ENCODE results near the gene LPP. TPM values are rescaled to one million over a fixed set of nuclear protein-coding genes. Genes with fewer than 3 reads are reported as not detected.

LPP gene
- total and polyA plus RNA-seq, 5 donors from 2014 or later: 14.5 to 102 (median 21.7) TPM

- no peaks in the 10 kb centered on the region for H3K9me3 Mint-ChIP-seq
- Histone ChIP-seq H3K36me3 (ENCODE audit: control insufficient read depth, insufficient read depth, low read length) (no peaks in the 10 kb centered on the region), H3K27me3 (ENCODE audit: control insufficient read depth, insufficient read depth, low read length) (no peaks in the 10 kb centered on the region), H3K4me1 (ENCODE audit: control insufficient read depth, insufficient read depth, low read length, poor library complexity, severe bottlenecking) (no peaks in the 10 kb centered on the region), H3K4me3 (ENCODE audit: low read depth, low read length) (no peak overlapping the region), H3K27ac (ENCODE audit: insufficient read depth, low read length, poor library complexity, severe bottlenecking) (no peak overlapping the region), H3K9me3 (ENCODE audit: control insufficient read depth in 2 of 2, low read length in 2 of 2) (no peaks in the 10 kb centered on the region)
- peak overlapping the region in 1 of 3 donors; percentile 64 for H3K27ac Mint-ChIP-seq
- H3K36me3 Mint-ChIP-seq: peaks cover 9% of the 10 kb centered on the region
- no peak overlapping the region for H3K4me3 Mint-ChIP-seq
- peaks cover 5 to 9% (median 6%) of the 10 kb centered on the region in 4 donors for H3K4me1 Mint-ChIP-seq
- H3K27me3 Mint-ChIP-seq: peaks cover 4% of the 10 kb centered on the region
- DNase-seq (no peak), ATAC-seq (ENCODE audit: low read depth in 2 of 2) (no peak)
These were observed 162.2 kb downstream of the LPP start for GRCh38 chr3:188316021-188316722.

GRCh38 chr3:188316723-188317070, 162.7 kb downstream of the LPP start:
- H3K4me1 ChIP-seq (ENCODE audit: control insufficient read depth, insufficient read depth, low read length, poor library complexity, severe bottlenecking): no peaks in the 10 kb centered on the region
- Mint-ChIP-seq H3K9me3 (no peaks in the 10 kb centered on the region), H3K4me1 (peaks cover 5 to 10% (median 8%) of the 10 kb centered on the region in 4 donors), H3K4me3 (no peak overlapping the region), H3K36me3 (peaks cover 9% of the 10 kb centered on the region), H3K27me3 (peaks cover 4% of the 10 kb centered on the region), H3K27ac (peak overlapping the region in 1 of 3 donors; percentile 64)
- H3K36me3 ChIP-seq (ENCODE audit: control insufficient read depth, insufficient read depth, low read length): no peaks in the 10 kb centered on the region
- no peak overlapping the region for H3K4me3 ChIP-seq (ENCODE audit: low read depth, low read length)
- ATAC-seq (ENCODE audit: low read depth in 2 of 2): no peak
- no peak overlapping the region for H3K27ac ChIP-seq (ENCODE audit: insufficient read depth, low read length, poor library complexity, severe bottlenecking)
- no peaks in the 10 kb centered on the region for H3K27me3 ChIP-seq (ENCODE audit: control insufficient read depth, insufficient read depth, low read length)
- no peak for DNase-seq
- H3K9me3 ChIP-seq (ENCODE audit: control insufficient read depth in 2 of 2, low read length in 2 of 2): no peaks in the 10 kb centered on the region

- ATAC-seq (ENCODE audit: low read depth in 2 of 2) (no peak), DNase-seq (no peak)
- Histone ChIP-seq H3K4me1 (ENCODE audit: control insufficient read depth, insufficient read depth, low read length, poor library complexity, severe bottlenecking) (peaks cover 17% of the 10 kb centered on the region), H3K4me3 (ENCODE audit: low read depth, low read length) (no peak overlapping the region), H3K27ac (ENCODE audit: insufficient read depth, low read length, poor library complexity, severe bottlenecking) (no peak overlapping the region), H3K36me3 (ENCODE audit: control insufficient read depth, insufficient read depth, low read length) (no peaks in the 10 kb centered on the region), H3K9me3 (ENCODE audit: control insufficient read depth in 2 of 2, low read length in 2 of 2) (no peaks in the 10 kb centered on the region), H3K27me3 (ENCODE audit: control insufficient read depth, insufficient read depth, low read length) (no peaks in the 10 kb centered on the region)
- peaks cover 13% of the 10 kb centered on the region for H3K36me3 Mint-ChIP-seq
- H3K4me3 Mint-ChIP-seq: no peak overlapping the region
- H3K4me1 Mint-ChIP-seq: peaks cover 28 to 38% (median 35%) of the 10 kb centered on the region in 4 donors
- H3K27ac Mint-ChIP-seq: no peak overlapping the region
- H3K27me3 Mint-ChIP-seq: peaks cover 4% of the 10 kb centered on the region
- H3K9me3 Mint-ChIP-seq: no peaks in the 10 kb centered on the region
These were observed 165.6 kb downstream of the LPP start for GRCh38 chr3:188319569-188319968.

DNA sequence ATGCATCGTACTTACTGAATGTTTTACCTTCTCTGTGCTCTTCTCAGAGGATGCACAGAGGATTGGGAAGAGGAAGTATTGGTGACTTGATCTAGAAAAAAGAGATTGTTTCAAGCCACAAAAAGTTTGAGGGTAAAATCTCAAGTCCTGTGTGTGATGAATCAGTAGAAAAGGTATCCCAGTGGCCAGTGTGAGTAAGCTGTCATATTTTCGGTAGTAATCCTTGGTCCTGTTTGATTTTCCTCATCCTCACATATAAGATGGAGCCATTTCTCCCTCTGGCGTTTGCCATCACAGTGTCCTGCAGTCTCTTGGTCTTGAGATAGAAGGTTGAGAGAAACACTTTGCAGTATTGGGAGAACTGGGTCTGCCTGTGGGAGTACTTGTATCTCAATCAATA, 166.8 kb downstream of the LPP start:
- ATAC-seq (ENCODE audit: low read depth in 2 of 2): no peak
- H3K4me3 Mint-ChIP-seq: no peak overlapping the region

DNA sequence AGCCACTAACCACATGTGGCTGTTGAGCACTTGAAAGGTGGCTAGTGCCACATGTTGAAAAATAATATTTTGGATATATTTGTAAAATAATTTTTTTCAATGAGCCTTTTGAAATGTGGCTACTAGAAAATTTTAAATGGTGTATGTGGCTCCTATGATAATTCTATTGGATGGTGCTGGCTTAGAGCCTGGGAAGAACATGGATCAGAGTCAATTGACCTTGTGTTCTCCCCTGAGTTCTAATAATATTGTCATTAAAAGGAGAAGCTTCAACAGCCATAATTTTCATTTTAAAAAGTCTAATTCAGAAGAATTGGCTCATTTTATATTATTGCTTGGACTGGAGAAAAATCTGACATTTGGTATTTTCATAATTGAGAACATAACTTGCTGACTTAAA, 167.3 kb downstream of the LPP start:
- Mint-ChIP-seq H3K9me3 (no peaks in the 10 kb centered on the region), H3K4me1 (peaks cover 29 to 44% (median 39%) of the 10 kb centered on the region in 4 donors), H3K27ac (no peak overlapping the region), H3K27me3 (peaks cover 4% of the 10 kb centered on the region), H3K4me3 (no peak overlapping the region), H3K36me3 (peaks cover 24% of the 10 kb centered on the region)
- Histone ChIP-seq H3K4me1 (ENCODE audit: control insufficient read depth, insufficient read depth, low read length, poor library complexity, severe bottlenecking) (peaks cover 17% of the 10 kb centered on the region), H3K27me3 (ENCODE audit: control insufficient read depth, insufficient read depth, low read length) (no peaks in the 10 kb centered on the region), H3K36me3 (ENCODE audit: control insufficient read depth, insufficient read depth, low read length) (peaks cover 3% of the 10 kb centered on the region), H3K27ac (ENCODE audit: insufficient read depth, low read length, poor library complexity, severe bottlenecking) (no peak overlapping the region), H3K4me3 (ENCODE audit: low read depth, low read length) (no peak overlapping the region), H3K9me3 (ENCODE audit: control insufficient read depth in 2 of 2, low read length in 2 of 2) (no peaks in the 10 kb centered on the region)
- no peak for ATAC-seq (ENCODE audit: low read depth in 2 of 2)
- no peak for DNase-seq

More for the DNA sequence above, 166.8 kb downstream of the LPP start:
- DNase-seq: no peak
- Histone ChIP-seq H3K9me3 (ENCODE audit: control insufficient read depth in 2 of 2, low read length in 2 of 2) (no peaks in the 10 kb centered on the region), H3K4me1 (ENCODE audit: control insufficient read depth, insufficient read depth, low read length, poor library complexity, severe bottlenecking) (peaks cover 17% of the 10 kb centered on the region), H3K27ac (ENCODE audit: insufficient read depth, low read length, poor library complexity, severe bottlenecking) (no peak overlapping the region), H3K27me3 (ENCODE audit: control insufficient read depth, insufficient read depth, low read length) (no peaks in the 10 kb centered on the region), H3K36me3 (ENCODE audit: control insufficient read depth, insufficient read depth, low read length) (no peaks in the 10 kb centered on the region), H3K4me3 (ENCODE audit: low read depth, low read length) (no peak overlapping the region)
- peaks cover 29 to 42% (median 39%) of the 10 kb centered on the region in 4 donors for H3K4me1 Mint-ChIP-seq
- H3K9me3 Mint-ChIP-seq: no peaks in the 10 kb centered on the region
- H3K36me3 Mint-ChIP-seq: peaks cover 19% of the 10 kb centered on the region
- H3K27ac Mint-ChIP-seq: peak overlapping the region in 1 of 3 donors; percentile 33
- H3K27me3 Mint-ChIP-seq: peaks cover 4% of the 10 kb centered on the region

DNA sequence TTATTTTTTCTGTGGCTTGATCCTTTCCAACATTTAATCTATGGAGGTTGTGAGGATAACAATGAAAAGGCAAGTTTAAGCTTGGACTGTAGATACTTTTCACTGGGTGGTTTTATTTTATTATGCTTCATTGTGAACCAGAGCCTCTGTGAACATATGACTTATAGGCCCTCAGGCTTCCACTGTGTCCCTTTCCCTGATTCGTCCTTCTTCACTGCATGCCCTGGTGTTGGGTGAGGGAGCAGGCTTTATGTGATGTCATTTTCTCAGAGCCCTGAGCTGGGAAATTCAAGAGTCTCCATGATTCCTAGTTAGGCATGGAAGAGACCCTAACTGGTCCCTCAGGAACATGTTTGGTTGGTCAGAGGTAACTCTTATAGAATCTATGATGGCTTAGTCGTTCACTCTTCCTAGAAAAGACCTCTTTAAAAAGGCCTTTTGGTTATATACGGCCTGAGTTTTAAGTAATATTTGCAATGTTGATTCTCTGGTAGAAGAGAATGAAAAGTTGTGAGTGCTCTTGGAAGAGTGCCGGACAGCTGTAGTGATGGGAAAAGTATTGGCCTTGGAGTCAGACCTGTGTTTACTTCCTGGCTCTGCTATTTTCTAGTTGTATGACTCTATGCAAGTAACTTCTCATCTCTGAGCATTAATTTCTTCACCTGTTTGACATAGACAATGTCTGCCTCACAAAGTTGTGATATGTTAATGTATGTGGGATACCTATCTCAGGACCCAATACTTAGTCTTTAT, 168.4 kb downstream of the LPP start:
- Mint-ChIP-seq H3K4me1 (peaks cover 23 to 42% (median 39%) of the 10 kb centered on the region in 4 donors), H3K27me3 (no peaks in the 10 kb centered on the region), H3K9me3 (no peaks in the 10 kb centered on the region), H3K27ac (peak overlapping the region; percentile 13 to 93 (median 72)), H3K36me3 (peaks cover 21% of the 10 kb centered on the region), H3K4me3 (peak overlapping the region in 2 of 4 donors; percentile 28 to 71)
- Histone ChIP-seq H3K4me3 (ENCODE audit: low read depth, low read length) (peak overlapping the region; percentile 45), H3K9me3 (ENCODE audit: control insufficient read depth in 2 of 2, low read length in 2 of 2) (no peaks in the 10 kb centered on the region), H3K27me3 (ENCODE audit: control insufficient read depth, insufficient read depth, low read length) (no peaks in the 10 kb centered on the region), H3K36me3 (ENCODE audit: control insufficient read depth, insufficient read depth, low read length) (peaks cover 3% of the 10 kb centered on the region), H3K4me1 (ENCODE audit: control insufficient read depth, insufficient read depth, low read length, poor library complexity, severe bottlenecking) (peaks cover 17% of the 10 kb centered on the region), H3K27ac (ENCODE audit: insufficient read depth, low read length, poor library complexity, severe bottlenecking) (peak overlapping the region; percentile 48)
- DNase-seq (no peak), ATAC-seq (ENCODE audit: low read depth in 2 of 2) (no peak)

- peak overlapping the region; percentile 15 to 71 (median 37) for H3K4me3 Mint-ChIP-seq
These were observed 169.3 kb downstream of the LPP start for GRCh38 chr3:188323067-188323842.

More at GRCh38 chr3:188323067-188323842, 169.3 kb downstream of the LPP start:
- Mint-ChIP-seq H3K36me3 (peaks cover 16% of the 10 kb centered on the region), H3K4me1 (peaks cover 23 to 40% (median 39%) of the 10 kb centered on the region in 4 donors), H3K27me3 (no peaks in the 10 kb centered on the region), H3K27ac (peak overlapping the region; percentile 13 to 93 (median 72)), H3K9me3 (no peaks in the 10 kb centered on the region)
- H3K4me1 ChIP-seq (ENCODE audit: control insufficient read depth, insufficient read depth, low read length, poor library complexity, severe bottlenecking): peaks cover 17% of the 10 kb centered on the region
- H3K36me3 ChIP-seq (ENCODE audit: control insufficient read depth, insufficient read depth, low read length): peaks cover 3% of the 10 kb centered on the region
- peak overlapping the region; percentile 45 for H3K4me3 ChIP-seq (ENCODE audit: low read depth, low read length)
- peak in 2 of 3 donors; percentile 54 to 78 for DNase-seq
- peak; percentile 95 to 97 for ATAC-seq (ENCODE audit: low read depth in 2 of 2)
- H3K27me3 ChIP-seq (ENCODE audit: control insufficient read depth, insufficient read depth, low read length): no peaks in the 10 kb centered on the region
- H3K27ac ChIP-seq (ENCODE audit: insufficient read depth, low read length, poor library complexity, severe bottlenecking): peak overlapping the region; percentile 48
- no peaks in the 10 kb centered on the region for H3K9me3 ChIP-seq (ENCODE audit: control insufficient read depth in 2 of 2, low read length in 2 of 2)

All from CD4-positive, CD25-positive, alpha-beta regulatory T cell (primary cell).